Left colon (tissue), 2 donors: Measurements from ENCODE around the gene PITPNB. TPM values are rescaled to one million over a fixed set of nuclear protein-coding genes. Genes with fewer than 3 reads are reported as not detected.

Experiments
- ATAC-seq: fragments of 200-7000 bp; cut with Tn5 transposase; one replicate; pipeline ENCODE4 v1.9.1; 2020; ENCODE audit warnings: mild to moderate bottlenecking, moderate library complexity
- DNase-seq, 2 donors: peaks; one replicate each; pipeline ENCODE4 v3.0.0-alpha.2; 2020
- intact Hi-C, 2 donors: fragments of 100-400 bp; cut with DNase I in 1 of 2; cut with micrococcal nuclease in 1 of 2; formaldehyde crosslinking; loops; one replicate each; pipeline versions ENCODE4 v1.11.2 to v1.14.0; 2022; cut with DNase I, micrococcal nuclease
- total RNA-seq, 2 donors: library from RNA; stranded (reverse); fragmentation: NEBNext Ultra II Directional; extraction: Animal tissue kit (Norgen Biotek cat#: 25700); gene quantifications; one replicate each; pipeline ENCODE4 v1.2.1, GENCODE V29; 2021
- donor health status: DM: no; HTN: no; CAD: no.
- donor health status: DM: yes; HTN: yes; CAD: no.

Gene PITPNB
- total RNA-seq, 2 donors from 2014 or later = 44.4 to 46.7 TPM

DNA sequence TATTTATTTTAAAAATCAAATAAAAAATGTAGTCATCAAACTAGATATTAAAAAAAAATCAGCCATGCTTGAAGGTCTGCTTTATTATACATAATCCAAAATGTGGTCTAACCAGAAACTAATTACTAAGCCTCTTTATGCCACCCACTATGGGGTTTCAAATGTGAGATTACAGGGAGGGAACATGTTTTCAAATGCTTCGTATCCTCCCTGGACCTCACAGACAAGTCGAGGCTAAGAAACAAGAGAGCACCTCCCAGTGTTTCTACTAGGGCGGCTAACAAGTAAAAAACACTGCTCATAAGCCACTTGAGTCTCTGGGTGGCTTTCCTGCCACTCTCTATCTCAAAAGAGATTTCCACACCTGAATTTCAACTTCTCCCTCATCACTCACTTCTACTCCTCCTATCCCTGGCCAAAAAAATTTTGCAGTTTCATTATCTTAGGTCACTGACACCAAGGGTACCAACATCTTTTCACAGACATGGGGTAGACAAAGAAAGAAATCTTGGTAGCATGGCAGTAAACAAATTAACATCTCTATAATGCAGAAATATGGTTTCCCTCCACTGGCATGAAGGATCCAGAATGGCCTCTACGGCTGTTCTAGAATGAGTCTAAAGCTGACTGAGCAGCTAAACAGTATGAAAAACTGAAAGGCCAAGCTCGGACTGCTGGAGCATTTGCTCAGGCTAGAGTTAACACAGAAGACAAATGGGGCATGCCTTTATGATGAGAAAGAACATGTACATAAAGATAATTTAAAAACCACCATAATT is 50.9 kb downstream of the PITPNB start:
- intact Hi-C loops = no loop called here
- ATAC-seq = peak; percentile 24
- DNase-seq = no peak

DNA sequence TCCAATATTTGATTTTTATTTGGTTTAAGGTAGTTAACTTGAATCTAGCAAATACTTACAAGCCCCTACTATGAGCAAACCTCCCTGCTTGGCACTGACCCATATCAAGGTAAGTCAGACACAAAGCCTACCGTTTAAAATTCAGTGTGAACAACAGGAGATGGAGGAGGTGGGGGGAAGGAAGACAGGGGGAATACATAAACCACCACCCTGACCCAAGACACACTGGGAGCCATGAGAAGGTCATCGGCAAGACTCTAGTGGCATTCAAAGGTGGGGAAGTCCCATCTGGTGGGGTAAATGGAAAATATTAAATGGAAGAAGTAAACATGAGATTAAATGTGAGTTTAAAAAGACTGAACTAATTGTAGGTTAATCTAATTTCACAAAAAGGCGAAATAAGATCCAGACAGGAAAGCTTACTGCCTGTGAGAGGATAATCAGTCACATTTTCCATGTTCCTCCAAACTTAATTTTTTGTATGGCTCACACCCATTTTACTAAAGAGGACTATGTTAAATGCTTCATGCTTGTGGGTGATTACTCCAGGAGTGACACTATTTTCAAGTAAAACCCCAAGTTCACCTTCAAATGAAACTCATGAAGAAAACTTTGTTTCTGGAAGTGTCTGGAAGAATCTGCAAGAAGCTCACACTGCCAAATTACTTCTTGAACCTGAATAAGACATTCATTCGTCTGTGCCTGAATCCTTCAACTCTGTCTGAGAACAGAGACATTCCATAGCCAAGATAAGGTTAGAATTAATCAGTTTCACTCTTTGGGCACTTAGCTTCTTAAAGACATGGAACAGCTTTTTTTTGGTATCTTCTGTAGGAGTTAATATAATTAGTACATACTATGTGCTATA is 51.7 kb downstream of the PITPNB start:
- ATAC-seq = no peak
- intact Hi-C loops = no loop called here
- no peak for DNase-seq

DNA sequence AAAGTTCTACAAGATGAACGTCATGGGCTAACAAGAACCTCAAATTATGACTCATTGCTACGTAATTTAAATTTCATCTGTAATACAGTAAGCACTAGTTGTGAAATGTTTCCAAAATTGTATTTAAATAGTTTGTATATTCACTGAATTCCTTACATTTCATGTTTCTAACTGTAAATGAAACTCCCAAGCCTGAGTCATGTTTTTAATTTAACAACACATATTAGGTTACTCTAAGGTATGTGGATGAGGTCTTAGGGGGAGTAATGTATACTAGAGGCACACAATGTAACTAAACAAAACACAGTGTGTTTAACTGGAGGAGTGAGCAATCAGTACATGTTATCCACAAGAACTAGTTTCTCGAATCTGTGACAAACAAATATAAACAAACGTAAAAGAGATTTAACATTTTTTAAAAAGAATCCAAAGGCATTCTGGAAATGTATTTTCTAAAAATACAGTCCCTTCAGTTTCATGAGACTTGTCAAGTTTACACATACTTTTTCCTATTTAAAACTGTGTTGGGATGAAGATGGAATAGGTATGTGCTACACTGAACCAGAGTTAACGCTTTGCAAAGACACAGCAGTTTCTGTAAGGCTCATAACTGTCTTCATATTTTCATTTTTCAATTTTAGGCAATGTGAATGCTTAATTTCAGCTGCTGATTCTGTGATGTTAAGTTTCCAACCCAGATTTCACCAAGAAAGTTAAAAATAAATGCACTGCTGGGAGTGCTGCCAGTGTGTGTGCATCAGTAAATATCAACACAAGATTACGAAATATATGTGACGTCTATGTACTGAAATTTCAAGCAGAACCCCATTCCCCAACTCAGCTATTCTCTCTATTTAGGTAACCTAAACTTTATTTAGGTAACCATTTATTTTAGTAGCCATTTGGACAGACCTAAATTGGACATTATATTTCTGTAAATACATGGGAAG is 52.6 kb downstream of the PITPNB start:
- ATAC-seq (no peak), DNase-seq (no peak)
- intact Hi-C loops = no loop called here

DNA sequence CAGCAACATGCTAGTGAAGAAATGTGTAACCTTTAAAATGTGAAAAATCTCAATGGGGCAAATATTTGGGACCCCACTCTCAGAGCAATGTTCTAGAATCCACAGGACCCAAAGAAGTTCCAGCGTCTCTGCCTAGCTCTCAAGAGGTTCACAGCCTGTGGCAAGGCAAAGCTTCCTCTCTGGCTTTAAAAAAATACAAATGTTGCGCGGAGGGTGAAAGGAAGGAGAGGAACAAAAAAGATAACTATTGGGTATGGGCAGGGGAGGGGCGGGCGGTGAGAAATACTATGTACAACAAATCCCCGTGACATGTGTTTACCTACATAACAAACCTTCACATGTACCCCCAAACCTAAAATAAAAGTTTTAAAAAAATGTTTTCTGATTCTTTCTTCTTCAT is 53.6 kb downstream of the PITPNB start:
- no peak for ATAC-seq
- intact Hi-C loops = no loop called here

GRCh38 chr22:27863556-27863955 is 55.5 kb downstream of the PITPNB start:
- no peak for ATAC-seq
- no peak for DNase-seq
- intact Hi-C loops = no loop called here

More for the DNA sequence above, 53.6 kb downstream of the PITPNB start:
- no peak for DNase-seq

DNA sequence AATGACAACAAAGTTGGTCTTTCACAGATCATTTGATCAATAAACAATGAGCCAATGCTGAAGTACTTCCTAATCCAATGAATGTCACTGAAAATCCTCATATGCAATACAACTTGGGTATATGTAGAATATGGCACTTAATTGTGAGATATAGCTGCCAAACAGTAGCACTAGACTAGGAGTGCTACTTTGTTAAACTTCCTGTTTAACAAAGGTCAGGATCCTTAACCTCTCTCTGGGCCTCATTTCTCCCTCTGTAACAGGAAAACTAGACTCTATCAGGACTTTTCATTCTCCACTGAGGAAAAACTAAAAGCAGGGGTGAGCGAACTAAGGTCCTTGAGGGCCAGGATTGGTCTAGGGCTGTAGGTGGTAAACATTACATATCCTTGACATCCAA is 56.1 kb downstream of the PITPNB start:
- no peak for ATAC-seq
- DNase-seq = no peak
- intact Hi-C loops = no loop called here

DNA sequence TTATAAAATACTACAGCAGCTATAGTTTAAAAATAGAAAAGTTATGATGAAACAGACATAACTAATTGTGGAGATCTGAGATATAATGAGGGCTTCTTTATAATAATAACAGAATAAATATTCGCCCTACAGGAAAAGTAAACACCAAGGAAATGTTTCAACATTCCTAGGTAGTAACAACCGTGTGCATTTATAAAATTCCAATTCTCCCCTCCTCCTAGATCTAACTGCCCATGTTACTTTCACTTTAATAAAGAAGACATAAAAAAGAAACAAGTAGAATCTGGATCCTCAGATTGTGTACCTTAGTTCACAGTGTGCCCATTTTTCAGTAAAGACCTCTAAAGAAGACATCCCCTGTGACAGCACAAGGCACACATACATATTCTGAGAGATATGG is 59.7 kb downstream of the PITPNB start:
- ATAC-seq = peak; percentile 32
- intact Hi-C loops = no loop called here
- no peak for DNase-seq

GRCh38 chr22:27858626-27859025 is 60.4 kb downstream of the PITPNB start:
- peak; percentile 75 for ATAC-seq
- DNase-seq = no peak

DNA sequence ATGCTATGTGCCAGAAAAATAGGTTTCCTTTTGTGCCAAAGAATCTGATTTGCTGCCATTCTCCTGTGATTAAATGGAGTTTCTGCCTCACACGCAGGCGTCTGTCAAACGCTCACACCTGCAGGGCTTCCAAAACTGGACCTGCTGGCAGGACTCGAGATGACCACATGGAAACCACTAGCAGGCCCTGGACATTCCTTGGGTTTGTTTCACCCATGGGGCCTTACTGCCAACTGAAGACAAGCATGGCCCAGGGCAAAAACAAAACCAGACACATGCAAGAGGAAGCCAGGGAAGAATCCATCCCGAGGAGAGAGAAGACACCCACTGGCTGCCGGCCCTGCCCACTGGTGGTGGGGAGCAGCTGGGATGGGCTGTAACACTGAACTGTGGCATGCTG is 61.6 kb downstream of the PITPNB start:
- intact Hi-C loops = no loop called here
- DNase-seq (no peak), ATAC-seq (no peak)

More at GRCh38 chr22:27858626-27859025, 60.4 kb downstream of the PITPNB start:
- intact Hi-C loops = no loop called here

- DNase-seq = no peak
- intact Hi-C loops = no loop called here
- ATAC-seq = no peak
Measured at GRCh38 chr22:27856386-27856785, 62.7 kb downstream of the PITPNB start.

DNA sequence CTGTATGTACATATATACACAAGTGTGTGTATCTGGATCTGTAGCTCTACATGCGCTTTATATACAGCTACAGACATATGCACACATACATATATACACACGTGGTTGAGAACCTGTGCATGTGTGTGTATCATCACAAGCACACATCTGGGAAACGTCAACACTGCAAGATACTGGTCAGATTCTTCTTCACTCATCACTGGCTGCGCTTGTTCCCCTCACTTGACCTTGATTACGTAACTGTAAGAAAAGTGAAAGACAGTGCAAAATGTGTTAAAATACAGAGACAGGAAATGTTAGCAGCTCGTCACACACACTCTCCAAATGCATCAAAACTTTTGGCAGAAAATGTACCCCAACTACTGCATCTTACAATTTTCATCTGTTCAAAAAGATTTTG is 65.6 kb downstream of the PITPNB start:
- intact Hi-C loops = no loop called here
- ATAC-seq (no peak), DNase-seq (no peak)

DNA sequence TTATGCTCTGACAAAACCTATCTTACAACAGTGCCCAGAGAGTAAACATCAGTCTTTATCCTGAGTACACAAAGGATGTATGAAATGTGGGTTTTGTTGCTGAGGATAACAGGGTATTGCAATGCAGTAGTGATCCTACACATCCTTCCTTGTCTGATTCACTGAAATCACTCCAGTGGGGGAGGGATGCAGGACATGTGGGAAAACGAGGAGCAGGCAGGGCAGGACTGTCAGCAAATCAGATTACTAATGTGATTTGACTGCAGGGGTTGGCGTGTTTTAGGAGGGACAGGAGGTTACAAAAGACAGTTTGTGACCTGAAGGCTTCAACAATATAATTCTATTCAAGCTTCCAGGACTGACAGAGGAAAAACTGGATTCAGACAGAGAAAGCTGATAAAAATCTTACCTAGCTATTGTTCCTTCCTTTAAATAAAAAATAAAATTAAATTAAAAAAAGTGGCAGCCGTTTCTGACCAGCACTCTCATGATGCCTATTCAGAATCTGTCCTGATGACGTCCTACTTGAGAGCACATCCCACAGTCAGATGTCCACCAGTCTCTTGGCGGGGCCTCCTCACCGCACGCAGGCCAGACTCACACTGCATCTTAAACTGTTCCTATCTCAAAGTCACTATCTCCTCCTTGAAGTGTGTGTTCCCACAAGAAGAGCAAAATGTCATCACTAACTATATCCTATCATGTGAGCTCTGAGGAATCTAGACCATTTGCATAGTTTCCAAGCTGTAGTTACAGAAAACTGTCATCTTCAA is 66.9 kb downstream of the PITPNB start:
- ATAC-seq (no peak), DNase-seq (no peak)
- intact Hi-C loops = no loop called here

- intact Hi-C loops = no loop called here
- DNase-seq = no peak
Measured at GRCh38 chr22:27850000-27850521, 69.0 kb downstream of the PITPNB start.

DNA sequence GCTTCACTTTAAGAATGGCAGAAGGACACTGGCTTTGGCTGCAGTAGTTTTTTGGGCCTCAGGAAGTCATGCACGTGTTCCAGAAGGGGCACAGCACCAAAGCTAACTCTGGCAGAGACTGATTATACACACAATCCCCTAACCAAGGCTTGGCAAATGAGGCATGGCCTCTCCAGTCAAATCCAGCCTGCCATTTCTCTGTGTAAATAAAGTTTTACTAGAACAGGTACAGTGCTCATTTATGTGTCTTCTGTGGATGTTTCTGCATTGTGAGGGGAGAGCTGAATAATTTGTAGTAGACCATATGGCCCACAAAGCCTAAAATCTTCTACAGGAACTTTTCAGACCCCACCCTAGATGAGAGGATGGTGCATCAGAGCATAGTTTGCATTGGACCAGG is 71.1 kb downstream of the PITPNB start:
- intact Hi-C loops = no loop called here
- DNase-seq = no peak
- no peak for ATAC-seq

More at GRCh38 chr22:27850000-27850521, 69.0 kb downstream of the PITPNB start:
- ATAC-seq = no peak

- intact Hi-C loops = no loop called here
- ATAC-seq = no peak
- DNase-seq = no peak
Measured at GRCh38 chr22:27846910-27847309, 72.1 kb downstream of the PITPNB start.

DNA sequence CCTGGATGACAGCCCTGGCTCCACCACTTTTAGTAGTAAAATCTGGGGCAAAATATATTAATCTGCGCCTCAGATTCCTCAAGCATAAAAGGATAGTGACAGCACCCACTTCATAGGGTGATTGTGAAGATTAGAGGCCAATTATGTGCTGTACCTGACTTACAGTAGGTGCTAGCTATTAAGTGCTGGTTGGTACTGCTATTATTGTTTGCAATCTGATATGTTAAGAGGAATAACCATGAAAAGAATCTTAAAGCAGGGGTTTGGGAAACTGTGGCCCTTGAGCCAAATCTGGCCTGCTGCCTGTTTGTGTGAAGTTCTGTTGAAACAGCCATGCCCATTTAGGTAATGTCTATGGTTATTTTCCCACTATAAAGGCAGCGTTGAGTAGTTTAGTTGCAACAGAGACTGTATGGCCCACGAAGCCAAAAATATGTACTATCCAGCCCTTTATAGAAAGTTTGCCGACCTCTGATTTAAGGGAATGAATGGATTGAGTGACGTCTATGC is 72.8 kb downstream of the PITPNB start:
- intact Hi-C loops = no loop called here
- ATAC-seq = no peak
- no peak for DNase-seq

DNA sequence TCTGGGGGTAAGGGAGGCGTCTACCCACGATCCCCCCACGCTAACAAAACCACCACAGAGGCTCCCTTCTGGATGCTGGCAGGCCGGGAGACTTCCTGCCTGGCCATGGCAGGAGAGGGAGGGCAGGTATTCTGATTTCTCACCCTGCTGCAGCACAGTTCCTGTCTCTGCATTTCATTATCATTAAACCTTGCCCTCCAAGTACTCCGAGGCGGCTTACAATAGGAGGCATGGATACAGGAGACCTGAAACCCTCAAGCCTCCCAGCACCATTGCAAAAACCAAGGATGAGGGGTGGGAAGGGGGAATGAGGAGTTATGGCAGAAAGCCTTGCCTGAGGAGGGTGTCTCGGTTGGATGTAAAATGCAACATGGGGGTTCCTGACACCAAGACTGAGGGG is 73.4 kb downstream of the PITPNB start:
- intact Hi-C loops = no loop called here
- ATAC-seq = no peak
- no peak for DNase-seq
